Gastrocnemius medialis (tissue), 4 donors: ENCODE results near the gene TRIM62. TPM values are rescaled to one million over a fixed set of nuclear protein-coding genes. Genes with fewer than 3 reads are reported as not detected.

ENCODE experiments used
- ATAC-seq, 2 donors: fragments of 150-250 bp; one replicate each; pipeline ENCODE4 v1.9.1; 2016
- DNase-seq, 2 donors: peaks; one replicate each; pipeline ENCODE4 v3.0.0-alpha.2; 2019
- H3K27ac ChIP-seq, 4 donors: fragments of 200-600 bp; sonication (generic); 1 replicate in 1 of 4; 2 replicates in 3 of 4; pipeline ENCODE4 v1.5.1; 2016 to 2018; ENCODE audit warnings: mild to moderate bottlenecking in 2 of 4, moderate library complexity in 1 of 4
- H3K27me3 ChIP-seq, 3 donors: fragments of 200-600 bp; sonication (generic) in 2 of 3; 1 replicate in 1 of 3; 2 replicates in 2 of 3; pipeline versions ENCODE4 v1.5.1 to v1.6.0; 2016 to 2019; ENCODE audit warnings: mild to moderate bottlenecking in 1 of 3, moderate library complexity in 1 of 3
- H3K36me3 ChIP-seq, 2 donors: fragments of 200-600 bp; sonication (generic) in 1 of 2; one replicate each; pipeline ENCODE4 v1.5.1; 2017 to 2018
- H3K4me1 ChIP-seq, 2 donors: fragments of 200-600 bp; sonication (generic) in 1 of 2; one replicate each; pipeline ENCODE4 v1.5.1; 2016 to 2017; ENCODE audit warnings: mild to moderate bottlenecking in 2 of 2
- H3K4me3 ChIP-seq, 4 donors: fragments of 200-600 bp; sonication (generic) in 3 of 4; 1 replicate in 1 of 4; 2 replicates in 3 of 4; pipeline ENCODE4 v1.5.1; 2016 to 2019; ENCODE audit warnings: mild to moderate bottlenecking in 2 of 4
- H3K9me3 ChIP-seq, 3 donors: fragments of 200-600 bp; sonication (generic) in 2 of 3; 1 replicate in 1 of 3; 2 replicates in 2 of 3; pipeline ENCODE4 v1.5.1; 2016 to 2019
- POLR2A ChIP-seq, 2 donors: fragments of 450-650 bp; IDR thresholded peaks; one replicate each; pipeline ENCODE4 v1.6.1; 2017; ENCODE audit warnings: antibody characterized with exemption in 2 of 2, mild to moderate bottlenecking in 2 of 2, moderate library complexity in 2 of 2
- in situ Hi-C, 4 donors: fragments of 200-750 bp; cut with MboI; loops; one replicate each; pipeline versions ENCODE4 v1.15.0 to v1.8.0; 2017; ENCODE audit warnings: low sequenced_read_pairs in 4 of 4
- intact Hi-C: fragments of 100-400 bp; cut with DNase I; formaldehyde crosslinking; loops from one replicate; pipeline ENCODE4 v1.15.1; 2023; ENCODE audit warnings: low total_unique reads
- total RNA-seq, 4 donors: library from RNA; depleted of rRNA; stranded (reverse); fragments of >200 nt; gene quantifications; one replicate each; pipeline versions ENCODE4 v1.1.0 to v1.2.3, GENCODE V29; 2016
- TF ChIP-seq, protein P1 (sequence below), 5 experiments: fragments of 450-650 bp in 3 of 5; fragments of 200-600 bp in 2 of 5; sonication (generic) in 2 of 5; IDR thresholded peaks in 4 of 5; conservative IDR thresholded peaks in 1 of 5; 1 replicate in 4 of 5; 2 replicates in 1 of 5; pipeline ENCODE4 v1.5.1; 2016 to 2019; ENCODE audit warnings: antibody characterized with exemption in 5 of 5, mild to moderate bottlenecking in 3 of 5, moderate library complexity in 3 of 5

Gene TRIM62
- total RNA-seq, 4 donors from 2014 or later, result 3.3 to 10.8 (median 7.4) TPM

DNA sequence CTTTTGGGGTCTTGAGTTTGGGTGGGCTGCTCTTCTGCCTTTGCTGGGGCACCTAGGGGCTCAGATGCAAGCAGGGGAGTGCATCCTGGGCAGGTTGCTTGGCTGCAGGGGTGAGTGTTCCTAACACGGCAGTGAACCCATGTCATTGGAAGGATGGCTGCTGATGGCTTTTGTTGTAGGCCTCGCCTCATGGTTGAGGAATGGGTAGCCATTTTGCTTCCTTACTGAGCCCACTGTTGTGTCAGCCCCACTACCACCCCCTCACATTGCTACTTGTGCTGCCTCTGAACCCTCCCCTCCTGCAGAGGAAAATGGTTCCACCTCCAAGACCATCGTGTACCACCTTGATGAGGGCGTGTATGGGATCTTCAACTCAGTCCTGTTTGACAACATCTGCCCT lies 84.1 kb downstream of the TRIM62 start:
- TF ChIP-seq POLR2A (IDR thresholded peaks at IDR 0.05), result no peak
- TF ChIP-seq, protein P1, sequence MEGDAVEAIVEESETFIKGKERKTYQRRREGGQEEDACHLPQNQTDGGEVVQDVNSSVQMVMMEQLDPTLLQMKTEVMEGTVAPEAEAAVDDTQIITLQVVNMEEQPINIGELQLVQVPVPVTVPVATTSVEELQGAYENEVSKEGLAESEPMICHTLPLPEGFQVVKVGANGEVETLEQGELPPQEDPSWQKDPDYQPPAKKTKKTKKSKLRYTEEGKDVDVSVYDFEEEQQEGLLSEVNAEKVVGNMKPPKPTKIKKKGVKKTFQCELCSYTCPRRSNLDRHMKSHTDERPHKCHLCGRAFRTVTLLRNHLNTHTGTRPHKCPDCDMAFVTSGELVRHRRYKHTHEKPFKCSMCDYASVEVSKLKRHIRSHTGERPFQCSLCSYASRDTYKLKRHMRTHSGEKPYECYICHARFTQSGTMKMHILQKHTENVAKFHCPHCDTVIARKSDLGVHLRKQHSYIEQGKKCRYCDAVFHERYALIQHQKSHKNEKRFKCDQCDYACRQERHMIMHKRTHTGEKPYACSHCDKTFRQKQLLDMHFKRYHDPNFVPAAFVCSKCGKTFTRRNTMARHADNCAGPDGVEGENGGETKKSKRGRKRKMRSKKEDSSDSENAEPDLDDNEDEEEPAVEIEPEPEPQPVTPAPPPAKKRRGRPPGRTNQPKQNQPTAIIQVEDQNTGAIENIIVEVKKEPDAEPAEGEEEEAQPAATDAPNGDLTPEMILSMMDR (IDR thresholded peaks at IDR 0.05 in 4 of 5, conservative IDR thresholded peaks at IDR 0.05 in 1 of 5), result no peak
- Histone ChIP-seq H3K4me1 (peaks cover 0 to 5% of the 10 kb centered on the region in 2 donors), H3K9me3 (no peaks in the 10 kb centered on the region), H3K36me3 (no peaks in the 10 kb centered on the region), H3K4me3 (no peak overlapping the region), H3K27ac (no peak overlapping the region), H3K27me3 (no peaks in the 10 kb centered on the region)
- intact Hi-C loops, result no loop called here
- in situ Hi-C loops, result no loop called here
- ATAC-seq (no peak), DNase-seq (no peak)

DNA sequence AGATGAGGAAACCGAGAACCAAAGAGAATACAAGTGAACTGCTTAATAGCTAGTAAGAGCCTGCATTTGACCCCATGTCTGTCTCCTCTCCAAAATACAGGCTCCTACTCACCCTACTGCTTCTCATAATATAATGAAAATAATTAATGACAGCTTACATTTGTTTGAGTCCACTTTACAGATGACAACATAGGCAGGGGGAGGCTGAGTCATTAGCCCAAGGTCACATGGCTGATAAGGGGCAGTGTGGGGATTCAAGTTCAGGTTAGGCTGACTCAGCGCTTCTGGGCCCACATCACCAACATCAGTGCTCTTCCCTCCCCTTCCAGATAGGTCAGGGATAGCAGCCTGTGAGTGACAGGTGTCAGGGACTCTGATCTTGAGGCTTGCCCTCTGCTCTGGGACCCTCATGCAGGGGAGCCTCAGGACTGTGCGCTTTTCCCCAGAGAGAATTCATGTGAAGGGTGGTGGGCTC lies 84.7 kb downstream of the TRIM62 start:
- DNase-seq (no peak), ATAC-seq (no peak)
- no peaks in the 10 kb centered on the region for H3K36me3 ChIP-seq
- peaks cover 0 to 5% of the 10 kb centered on the region in 2 donors for H3K4me1 ChIP-seq
- TF ChIP-seq, protein P1 (IDR thresholded peaks at IDR 0.05 in 4 of 5, conservative IDR thresholded peaks at IDR 0.05 in 1 of 5), result no peak
- TF ChIP-seq POLR2A (IDR thresholded peaks at IDR 0.05), result no peak
- intact Hi-C loops (no loop called here), in situ Hi-C loops (no loop called here)
- H3K9me3 ChIP-seq, result no peaks in the 10 kb centered on the region
- no peak overlapping the region for H3K4me3 ChIP-seq
- no peak overlapping the region for H3K27ac ChIP-seq
- H3K27me3 ChIP-seq, result no peaks in the 10 kb centered on the region

GRCh38 chr1:33096363-33097005 lies 85.4 kb downstream of the TRIM62 start:
- Histone ChIP-seq H3K27me3 (no peaks in the 10 kb centered on the region), H3K9me3 (no peaks in the 10 kb centered on the region), H3K36me3 (no peaks in the 10 kb centered on the region), H3K4me1 (peaks cover 0 to 5% of the 10 kb centered on the region in 2 donors), H3K4me3 (no peak overlapping the region), H3K27ac (no peak overlapping the region)
- intact Hi-C loops, result no loop called here
- DNase-seq (no peak), ATAC-seq (no peak)
- TF ChIP-seq POLR2A (IDR thresholded peaks at IDR 0.05), result no peak
- TF ChIP-seq, protein P1 (IDR thresholded peaks at IDR 0.05 in 4 of 5, conservative IDR thresholded peaks at IDR 0.05 in 1 of 5), result no peak
- in situ Hi-C loops, result no loop called here

Other genes starting within 250 kb of the TRIM62 start
- gene RNF19B, start 217.2 kb downstream of the TRIM62 start, total RNA-seq, result 10 to 100 TPM; 22.7 to 34.4 (median 28.6) TPM
- 100 to 1,000 TPM; 125 to 261 (median 152) TPM for gene AK2, start 145.2 kb downstream of the TRIM62 start, total RNA-seq
- gene AZIN2, start 100.9 kb downstream of the TRIM62 start, total RNA-seq, result 1 to 10 TPM in 3 of 4 donors, under 1 TPM in 1; 0.52 to 3.1 (median 1.2) TPM
- gene ZNF362, start 74.4 kb upstream of the TRIM62 start, total RNA-seq, result 10 to 100 TPM in 3 of 4 donors, 1 to 10 TPM in 1; 6.4 to 19.2 (median 17.7) TPM
- not detected for gene A3GALT2, start 139.1 kb upstream of the TRIM62 start, total RNA-seq
- gene PHC2, start 249.1 kb upstream of the TRIM62 start, total RNA-seq, result 100 to 1,000 TPM; 318 to 516 (median 364) TPM